C4-2B (cell line): ENCODE results near the gene RETREG2.
A peak's percentile ranks its signal among the peaks of the same experiment; 100 is the strongest.

Experiments
- H3K27ac ChIP-seq: fragments of 450-650 bp; 2 replicates; pipeline ENCODE4 v1.5.1; 2017
- CTCF ChIP-seq: fragments of 450-650 bp; conservative IDR thresholded peaks from 2 replicates; pipeline ENCODE4 v1.5.1; 2017; ENCODE audit warnings: mild to moderate bottlenecking
- ZFX ChIP-seq: fragments of 450-650 bp; IDR thresholded peaks from 2 replicates; pipeline ENCODE4 v1.6.1; 2017

RETREG2 gene

GRCh38 chr2:219207134-219207883, 29.2 kb downstream of the RETREG2 start:
- TF ChIP-seq CTCF (no peak), ZFX (no peak)
- peak overlapping the region; percentile 77 for H3K27ac ChIP-seq

GRCh38 chr2:219207884-219208740, 30.0 kb downstream of the RETREG2 start:
- peak overlapping the region; percentile 77 for H3K27ac ChIP-seq
- no peak for TF ChIP-seq ZFX

GRCh38 chr2:219209236-219210195, 31.4 kb downstream of the RETREG2 start:
- H3K27ac ChIP-seq, result no peak overlapping the region
- TF ChIP-seq ZFX, result no peak
- no peak for TF ChIP-seq CTCF

GRCh38 chr2:219210196-219210885, 32.3 kb downstream of the RETREG2 start:
- H3K27ac ChIP-seq, result no peak overlapping the region
- TF ChIP-seq ZFX (no peak), CTCF (no peak)

GRCh38 chr2:219210886-219211362, 32.8 kb downstream of the RETREG2 start:
- no peak for TF ChIP-seq ZFX
- TF ChIP-seq CTCF, result no peak
- H3K27ac ChIP-seq, result no peak overlapping the region

- TF ChIP-seq CTCF (no peak), ZFX (no peak)
Measured at GRCh38 chr2:219213026-219213415, 34.9 kb downstream of the RETREG2 start.

GRCh38 chr2:219213486-219214071, 35.5 kb downstream of the RETREG2 start:
- TF ChIP-seq CTCF (no peak), ZFX (no peak)
- H3K27ac ChIP-seq, result no peak overlapping the region

More at GRCh38 chr2:219213026-219213415, 34.9 kb downstream of the RETREG2 start:
- H3K27ac ChIP-seq, result no peak overlapping the region
